ENCODE results near the gene NRM.

DNA sequence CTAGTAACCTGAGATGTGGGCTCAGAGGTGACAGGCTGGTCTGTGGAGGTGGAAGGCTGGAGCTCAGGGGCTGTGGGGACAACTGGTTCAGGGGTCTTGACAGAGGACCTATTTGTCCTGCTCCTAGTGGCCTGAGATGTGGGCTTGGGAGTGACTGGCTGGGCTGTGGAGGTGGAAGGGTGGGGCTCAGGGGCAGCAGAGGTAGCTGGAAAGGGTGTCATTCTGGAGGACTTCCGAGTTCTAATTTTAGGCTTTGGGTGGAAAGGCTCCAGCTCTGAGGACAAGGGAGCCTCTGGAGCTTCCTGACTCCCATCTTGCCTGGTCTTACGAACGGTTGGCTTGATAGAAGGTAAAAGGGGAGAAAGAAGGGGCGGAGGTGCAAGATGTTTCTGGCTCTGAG, 14.8 kb upstream of the NRM start:
- TF ChIP-seq EZH2 (IDR thresholded peaks at IDR 0.05; ENCODE audit: borderline replicate concordance, low read length): no peak
- TF ChIP-seq, protein P1, sequence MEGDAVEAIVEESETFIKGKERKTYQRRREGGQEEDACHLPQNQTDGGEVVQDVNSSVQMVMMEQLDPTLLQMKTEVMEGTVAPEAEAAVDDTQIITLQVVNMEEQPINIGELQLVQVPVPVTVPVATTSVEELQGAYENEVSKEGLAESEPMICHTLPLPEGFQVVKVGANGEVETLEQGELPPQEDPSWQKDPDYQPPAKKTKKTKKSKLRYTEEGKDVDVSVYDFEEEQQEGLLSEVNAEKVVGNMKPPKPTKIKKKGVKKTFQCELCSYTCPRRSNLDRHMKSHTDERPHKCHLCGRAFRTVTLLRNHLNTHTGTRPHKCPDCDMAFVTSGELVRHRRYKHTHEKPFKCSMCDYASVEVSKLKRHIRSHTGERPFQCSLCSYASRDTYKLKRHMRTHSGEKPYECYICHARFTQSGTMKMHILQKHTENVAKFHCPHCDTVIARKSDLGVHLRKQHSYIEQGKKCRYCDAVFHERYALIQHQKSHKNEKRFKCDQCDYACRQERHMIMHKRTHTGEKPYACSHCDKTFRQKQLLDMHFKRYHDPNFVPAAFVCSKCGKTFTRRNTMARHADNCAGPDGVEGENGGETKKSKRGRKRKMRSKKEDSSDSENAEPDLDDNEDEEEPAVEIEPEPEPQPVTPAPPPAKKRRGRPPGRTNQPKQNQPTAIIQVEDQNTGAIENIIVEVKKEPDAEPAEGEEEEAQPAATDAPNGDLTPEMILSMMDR (IDR thresholded peaks at IDR 0.05; ENCODE audit: low read length): no peak
